Neural progenitor cell (in vitro differentiated cells): Measurements from ENCODE around the gene CDT1. TPM values are rescaled to one million over a fixed set of nuclear protein-coding genes. Genes with fewer than 3 reads are reported as not detected.

Experiments
- DNase-seq: peaks from one replicate; pipeline ENCODE4 v3.0.0-alpha.2; 2016; ENCODE audit warnings: low spot score
- H2AFZ ChIP-seq: fragments of 200-600 bp; sonication (generic); replicated peaks from 2 replicates; pipeline ENCODE4 v1.6.1; 2016; ENCODE audit warnings: antibody characterized with exemption
- H3F3A ChIP-seq: fragments of 200-600 bp; sonication (generic); 2 replicates; pipeline ENCODE4 v1.6.1; 2016; ENCODE audit warnings: antibody characterized with exemption, low read depth
- H3K27ac ChIP-seq: fragments of 200-600 bp; sonication (generic); 2 replicates; pipeline ENCODE4 v1.5.1; 2016; ENCODE audit warnings: mild to moderate bottlenecking
- H3K27me3 ChIP-seq: fragments of 200-600 bp; sonication (generic); 2 replicates; pipeline ENCODE4 v1.6.1; 2016; ENCODE audit warnings: mild to moderate bottlenecking, moderate library complexity
- H3K36me3 ChIP-seq: fragments of 200-600 bp; sonication (generic); 2 replicates; pipeline ENCODE4 v1.5.1; 2016
- H3K4me1 ChIP-seq: fragments of 200-600 bp; sonication (generic); 2 replicates; pipeline ENCODE4 v1.6.1; 2016; ENCODE audit warnings: mixed run types
- H3K4me2 ChIP-seq: fragments of 200-600 bp; sonication (generic); 2 replicates; pipeline ENCODE4 v1.6.1; 2016
- H3K4me3 ChIP-seq: fragments of 200-600 bp; sonication (generic); 2 replicates; pipeline ENCODE4 v1.5.1; 2016
- H3K79me2 ChIP-seq: fragments of 200-600 bp; sonication (generic); 2 replicates; pipeline ENCODE4 v1.6.1; 2016; ENCODE audit warnings: low read depth
- H3K9ac ChIP-seq: fragments of 200-600 bp; sonication (generic); 2 replicates; pipeline ENCODE4 v1.6.1; 2016
- H3K9me3 ChIP-seq: fragments of 200-600 bp; sonication (generic); 2 replicates; pipeline ENCODE4 v1.5.1; 2016; ENCODE audit warnings: low read depth
- H4K20me1 ChIP-seq: fragments of 200-600 bp; sonication (generic); 2 replicates; pipeline ENCODE4 v1.6.1; 2016; ENCODE audit warnings: low read depth
- H3K27ac Mint-ChIP-seq: 3 replicates; pipeline ENCODE4 v1.8.0; 2021; ENCODE audit warnings: mixed read lengths
- H3K27me3 Mint-ChIP-seq: 2 replicates; pipeline ENCODE4 v1.8.0; 2022; ENCODE audit warnings: low read depth, mild to moderate bottlenecking, inconsistent platforms, moderate library complexity, mixed read lengths; ENCODE audit not compliant: insufficient read depth
- H3K36me3 Mint-ChIP-seq: 3 replicates; pipeline ENCODE4 v1.8.0; 2021; ENCODE audit warnings: mixed read lengths
- H3K4me1 Mint-ChIP-seq: 3 replicates; pipeline ENCODE4 v1.8.0; 2021; ENCODE audit warnings: mixed read lengths
- H3K4me3 Mint-ChIP-seq: 3 replicates; pipeline ENCODE4 v1.8.0; 2021; ENCODE audit warnings: mild to moderate bottlenecking, moderate library complexity, mixed read lengths
- H3K9me3 Mint-ChIP-seq: 3 replicates; pipeline ENCODE4 v1.8.0; 2020; ENCODE audit warnings: mixed read lengths
- CTCF ChIP-seq: fragments of 200-600 bp; sonication (generic); IDR thresholded peaks from 2 replicates; pipeline ENCODE4 v1.5.1; 2017; ENCODE audit warnings: antibody characterized with exemption, mild to moderate bottlenecking
- EZH2 ChIP-seq: fragments of 200-600 bp; sonication (generic); IDR thresholded peaks from 2 replicates; pipeline ENCODE4 v1.6.1; 2017; ENCODE audit warnings: antibody characterized with exemption, mild to moderate bottlenecking, moderate library complexity
- EZH2phosphoT487 ChIP-seq: fragments of 200-600 bp; sonication (generic); IDR thresholded peaks from 2 replicates; pipeline ENCODE4 v1.6.1; 2017; ENCODE audit warnings: antibody characterized with exemption
- total RNA-seq: library from RNA; depleted of rRNA; stranded (reverse); fragments of >200 nt; gene quantifications from 2 replicates; pipeline ENCODE4 v1.2.3, GENCODE V29; 2015; ENCODE audit warnings: low replicate concordance

Gene CDT1
- total RNA-seq, 1 donor from 2014 or later = 7.8 TPM

DNA sequence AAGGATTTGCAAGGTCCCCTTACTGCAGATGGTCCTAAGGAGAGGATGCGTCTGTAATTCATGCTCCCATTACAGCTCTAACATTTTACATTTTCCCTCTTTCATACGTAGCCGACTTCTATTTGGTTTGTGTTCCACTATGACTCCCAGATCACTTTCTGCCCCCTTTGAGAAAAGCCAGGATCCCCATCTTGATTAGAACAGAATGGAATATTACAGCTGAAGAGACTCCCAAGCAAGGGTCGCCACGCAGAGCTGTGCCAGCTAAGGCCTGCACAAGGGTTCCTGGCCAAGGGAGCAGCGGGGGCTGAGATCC is 3.4 kb upstream of the CDT1 start:
- no peak overlapping the region for H3K4me3 ChIP-seq

GRCh38 chr16:88804173-88804551 is 573 bp downstream of the CDT1 start:
- Mint-ChIP-seq H3K9me3 (no peaks in the 10 kb centered on the region), H3K36me3 (peaks cover 4% of the 10 kb centered on the region), H3K27ac (no peak overlapping the region), H3K4me3 (peak overlapping the region; percentile 87), H3K4me1 (no peaks in the 10 kb centered on the region), H3K27me3 (peaks cover 11% of the 10 kb centered on the region)
- Histone ChIP-seq H2AFZ (no peak overlapping the region), H3K36me3 (no peaks in the 10 kb centered on the region), H3K9ac (peak overlapping the region; percentile 83), H3F3A (peaks cover 48% of the 10 kb centered on the region), H3K4me2 (peak overlapping the region; percentile 99), H4K20me1 (peaks cover 36% of the 10 kb centered on the region), H3K4me1 (peaks cover 9% of the 10 kb centered on the region), H3K27me3 (no peaks in the 10 kb centered on the region), H3K79me2 (peaks cover 35% of the 10 kb centered on the region), H3K9me3 (no peaks in the 10 kb centered on the region), H3K4me3 (peak overlapping the region; percentile 76), H3K27ac (no peak overlapping the region)
- DNase-seq = no peak
- TF ChIP-seq EZH2phosphoT487 = no peak
- no peak for TF ChIP-seq CTCF
- TF ChIP-seq EZH2 = no peak

More for the DNA sequence above, 3.4 kb upstream of the CDT1 start:
- Mint-ChIP-seq H3K4me3 (peak overlapping the region; percentile 0), H3K27ac (no peak overlapping the region), H3K9me3 (no peaks in the 10 kb centered on the region), H3K36me3 (no peaks in the 10 kb centered on the region), H3K27me3 (peaks cover 6% of the 10 kb centered on the region), H3K4me1 (no peaks in the 10 kb centered on the region)
- no peaks in the 10 kb centered on the region for H3K27me3 ChIP-seq
- peaks cover 9% of the 10 kb centered on the region for H3K4me1 ChIP-seq
- H3K27ac ChIP-seq = no peak overlapping the region
- H3K9ac ChIP-seq = no peak overlapping the region
- no peak for DNase-seq
- H3K79me2 ChIP-seq = peaks cover 21% of the 10 kb centered on the region
- peaks cover 20% of the 10 kb centered on the region for H3F3A ChIP-seq
- H2AFZ ChIP-seq = no peak overlapping the region
- H3K9me3 ChIP-seq = no peaks in the 10 kb centered on the region
- TF ChIP-seq EZH2 = no peak
- TF ChIP-seq EZH2phosphoT487 = no peak
- no peak for TF ChIP-seq CTCF
- no peaks in the 10 kb centered on the region for H3K36me3 ChIP-seq
- H3K4me2 ChIP-seq = no peak overlapping the region
- peaks cover 12% of the 10 kb centered on the region for H4K20me1 ChIP-seq

DNA sequence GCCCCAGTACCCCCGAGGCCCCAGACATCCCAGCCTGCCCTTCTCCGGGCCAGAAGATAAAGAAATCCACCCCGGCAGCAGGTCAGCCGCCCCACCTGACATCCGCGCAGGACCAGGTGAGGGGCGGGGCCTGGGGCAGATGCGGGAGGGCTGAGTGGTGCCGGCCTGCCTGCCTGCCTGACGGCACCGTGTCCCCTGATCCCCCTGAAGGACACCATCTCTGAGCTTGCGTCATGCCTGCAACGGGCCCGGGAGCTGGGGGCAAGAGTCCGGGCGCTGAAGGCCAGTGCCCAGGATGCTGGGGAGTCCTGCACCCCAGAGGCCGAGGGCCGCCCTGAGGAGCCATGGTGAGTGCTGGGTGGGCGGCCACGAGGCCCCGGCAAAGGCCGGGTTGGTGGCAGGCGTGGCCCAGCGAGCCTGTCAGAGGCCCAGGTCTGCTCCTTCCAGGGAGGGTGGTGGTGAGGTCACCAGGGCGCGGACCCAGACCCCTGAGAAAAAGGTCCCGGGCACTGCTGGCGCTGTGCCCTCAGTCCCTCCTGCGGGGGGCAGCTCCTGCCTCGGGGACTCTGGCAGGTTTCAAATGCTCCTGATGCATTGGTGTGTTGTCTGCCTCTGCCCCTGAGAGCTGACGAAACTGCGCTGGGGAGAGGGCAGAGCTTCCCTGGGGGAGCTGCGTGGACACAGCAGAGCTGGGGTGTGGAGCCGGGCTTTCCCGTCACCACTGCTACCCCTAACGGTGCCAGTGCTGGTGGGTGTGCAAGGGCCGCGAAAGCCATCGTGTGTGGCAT is 1.2 kb downstream of the CDT1 start:
- H3K4me1 ChIP-seq = peaks cover 9% of the 10 kb centered on the region
- no peak overlapping the region for H3K27ac ChIP-seq
- no peaks in the 10 kb centered on the region for H3K9me3 Mint-ChIP-seq

More for the DNA sequence above, 1.2 kb downstream of the CDT1 start:
- TF ChIP-seq EZH2phosphoT487 (no peak), CTCF (no peak), EZH2 (no peak)
- Mint-ChIP-seq H3K4me3 (peak overlapping the region; percentile 87), H3K27ac (no peak overlapping the region), H3K4me1 (no peaks in the 10 kb centered on the region), H3K27me3 (peaks cover 13% of the 10 kb centered on the region), H3K36me3 (peaks cover 4% of the 10 kb centered on the region)
- H3F3A ChIP-seq = peaks cover 54% of the 10 kb centered on the region
- peaks cover 35% of the 10 kb centered on the region for H3K79me2 ChIP-seq
- H3K4me3 ChIP-seq = peak overlapping the region; percentile 76
- H2AFZ ChIP-seq = no peak overlapping the region
- peak overlapping the region; percentile 99 for H3K4me2 ChIP-seq
- no peaks in the 10 kb centered on the region for H3K27me3 ChIP-seq
- peaks cover 42% of the 10 kb centered on the region for H4K20me1 ChIP-seq
- peak overlapping the region; percentile 83 for H3K9ac ChIP-seq
- no peaks in the 10 kb centered on the region for H3K9me3 ChIP-seq
- DNase-seq = no peak
- no peaks in the 10 kb centered on the region for H3K36me3 ChIP-seq
